GM21390 (cell line): ENCODE data around the gene DYNAP.
A peak's percentile ranks its signal among the peaks of the same experiment; 100 is the strongest.

Source experiments
- ATAC-seq: cut with Tn5 transposase; IDR thresholded peaks from one replicate; pipeline ENCODE4 v1.9.1; 2021; ENCODE audit not compliant: unreplicated experiment

Gene DYNAP

GRCh38 chr18:54590945-54591344, at the start of gene DYNAP:
TSS of gene DYNAP (plus strand) at chr18:54591245. CDS start at chr18:54591283, 38 bp downstream.
- ATAC-seq: no peak

- no peak for ATAC-seq
These were observed 39.5 kb upstream of the DYNAP start for GRCh38 chr18:54551590-54551989.

GRCh38 chr18:54555286-54555685, 35.8 kb upstream of the DYNAP start:
- no peak for ATAC-seq

- no peak for ATAC-seq
These were observed 35.0 kb upstream of the DYNAP start for GRCh38 chr18:54555996-54556395.

GRCh38 chr18:54557958-54558357, 33.1 kb upstream of the DYNAP start:
- no peak for ATAC-seq

GRCh38 chr18:54558609-54559585, 32.1 kb upstream of the DYNAP start:
- ATAC-seq: peak; percentile 66

GRCh38 chr18:54561706-54562267, 29.3 kb upstream of the DYNAP start:
- no peak for ATAC-seq

- no peak for ATAC-seq
These were observed 10.8 kb upstream of the DYNAP start for GRCh38 chr18:54580202-54580729.

GRCh38 chr18:54584065-54584464, 7.0 kb upstream of the DYNAP start:
- ATAC-seq: no peak

- ATAC-seq: no peak
These were observed 5.3 kb upstream of the DYNAP start for GRCh38 chr18:54585743-54586142.

GRCh38 chr18:54604211-54604610, 13.2 kb downstream of the DYNAP start:
- no peak for ATAC-seq

- no peak for ATAC-seq
These were observed 15.8 kb downstream of the DYNAP start for GRCh38 chr18:54606835-54607212.

- ATAC-seq: no peak
These were observed 16.4 kb downstream of the DYNAP start for GRCh38 chr18:54607213-54608027.

- ATAC-seq: no peak
These were observed 17.1 kb downstream of the DYNAP start for GRCh38 chr18:54608028-54608642.

GRCh38 chr18:54611816-54612215, 20.8 kb downstream of the DYNAP start:
- ATAC-seq: no peak

GRCh38 chr18:54612237-54612636, 21.2 kb downstream of the DYNAP start:
- no peak for ATAC-seq

- no peak for ATAC-seq
These were observed 22.1 kb downstream of the DYNAP start for GRCh38 chr18:54613174-54613573.

- ATAC-seq: peak; percentile 89
These were observed 25.3 kb downstream of the DYNAP start for GRCh38 chr18:54616220-54616848.

- no peak for ATAC-seq
These were observed 31.0 kb downstream of the DYNAP start for GRCh38 chr18:54622084-54622483.

- no peak for ATAC-seq
These were observed 35.7 kb downstream of the DYNAP start for GRCh38 chr18:54626779-54627178.
